ENCODE measurements around the gene SPEF1. TPM values are rescaled to one million over a fixed set of nuclear protein-coding genes. Genes with fewer than 3 reads are reported as not detected.

SPEF1 gene
- total and polyA plus RNA-seq, 2 of the 4 experiments (the other 2 are of a cell fraction) = 0.15 TPM; not detected in 1

DNA sequence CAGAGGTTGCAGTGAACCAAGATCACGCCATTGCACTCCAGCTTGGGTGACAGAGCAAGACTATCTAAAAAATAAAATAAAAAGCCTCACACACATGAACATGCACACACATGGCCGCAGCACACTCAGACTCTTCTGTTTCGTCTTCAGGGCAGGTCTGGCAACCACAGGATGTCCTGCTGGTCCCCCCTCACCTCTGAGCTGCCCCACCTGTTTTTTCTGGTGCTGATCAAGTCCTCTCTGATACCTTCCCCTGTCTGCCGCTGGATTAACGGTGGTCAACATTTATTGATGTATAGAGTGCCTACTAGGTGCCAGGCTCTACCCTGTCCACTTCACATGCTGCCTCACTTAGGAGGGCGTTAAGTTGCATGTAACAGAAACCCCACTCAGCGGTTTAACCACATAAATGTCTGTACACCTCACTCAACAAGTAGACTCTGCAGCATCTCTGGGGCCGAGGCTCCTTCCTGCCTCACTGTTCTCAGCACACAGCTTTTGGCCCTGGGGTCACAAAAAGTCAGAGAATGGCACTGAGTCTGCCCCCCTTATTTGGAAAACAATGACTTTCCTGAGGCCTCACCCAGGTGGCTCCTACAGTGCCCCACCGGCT is 34.6 kb upstream of the SPEF1 start:
- no peak overlapping the region for H3K4me3 ChIP-seq (ENCODE audit: insufficient read depth, low read depth, low read length)
- no peak overlapping the region for H4K5ac ChIP-seq (ENCODE audit: low read depth, low read length)
- no peaks in the 10 kb centered on the region for H3K36me3 ChIP-seq (ENCODE audit: control insufficient read depth, insufficient read depth, low read length)
- H2AK9ac ChIP-seq (replicated peaks; ENCODE audit: low read depth, low read length, poor library complexity) = no peak overlapping the region
- no peak overlapping the region for H3K56ac ChIP-seq (ENCODE audit: extremely low read depth, insufficient read depth, low read length)
- H3K4me1 ChIP-seq (ENCODE audit: control insufficient read depth, insufficient read depth, low read length) = peaks cover 18% of the 10 kb centered on the region
- dilution Hi-C loops (cut with HindIII; ENCODE audit: low sequenced_read_pairs, unreplicated experiment) (no loop called here), in situ Hi-C loops (cut with MboI; ENCODE audit: low sequenced_read_pairs) (no loop called here), intact Hi-C loops (cut with micrococcal nuclease) (no loop called here)
- no peak overlapping the region for H2AFZ ChIP-seq (replicated peaks; ENCODE audit: low read length, poor library complexity)
- no peak overlapping the region for H3K4me2 ChIP-seq (ENCODE audit: low read depth, low read length)
- no peaks in the 10 kb centered on the region for H3K27me3 ChIP-seq (ENCODE audit: control insufficient read depth, insufficient read depth, low read length)
- no peak overlapping the region for H4K8ac ChIP-seq (ENCODE audit: low read depth in 2 of 2, low read length in 2 of 2)
- no peak overlapping the region for H3K18ac ChIP-seq (ENCODE audit: low read depth, low read length)
- ChIA-PET POLR2A (ENCODE audit: unreplicated experiment) (no interaction called here), CTCF (interaction anchor here (1.3 kb wide), 1 partner anchor 30 kb away, joined by 4 read pairs; the partner anchor contains the start of gene CENPB)
- no peak overlapping the region for H3K9ac ChIP-seq (ENCODE audit: low read depth, low read length)
- H3K4ac ChIP-seq (ENCODE audit: low read depth, low read length) = peak overlapping the region; percentile 15; the same call in 1 of the 2 replicates
- H3K14ac ChIP-seq (replicated peaks; ENCODE audit: low read depth, low read length) = no peak overlapping the region
- H4K91ac ChIP-seq (ENCODE audit: insufficient read depth, low read depth, low read length) = no peak overlapping the region
- no peak for ATAC-seq (ENCODE audit: low read depth)
- H3K79me1 ChIP-seq (ENCODE audit: low read depth in 1 of 2, low read length in 2 of 2) = peaks cover 1 to 27% of the 10 kb centered on the region in 2 experiments; a peak in 2 of 4 replicates
- H3K9me1 ChIP-seq (ENCODE audit: insufficient read depth, low read length) = peaks cover 19% of the 10 kb centered on the region
- no peak overlapping the region for H2BK15ac ChIP-seq (ENCODE audit: low read depth, low read length)
- no TSS peak for BruUV-seq (replicated peaks)
- peak overlapping the region; percentile 16; the same call in 1 of the 2 replicates for H2BK120ac ChIP-seq (ENCODE audit: low read depth, low read length)
- no peak overlapping the region for H3K27ac ChIP-seq (ENCODE audit: insufficient read depth, low read length)
- H2BK20ac ChIP-seq (ENCODE audit: low read depth, low read length) = peak overlapping the region; percentile 24; the same call in 1 of the 2 replicates
- H2AK5ac ChIP-seq (ENCODE audit: low read depth, low read length) = 0 out of 2 replicates have a peak overlapping the region, but pooled peaks have one; percentile 28
- no CpG with 5 or more reads among the region's 9 CpGs for WGBS, 2 experiments (ENCODE audit: extremely low coverage in 2 of 2, insufficient read length in 1 of 2)
- H2BK5ac ChIP-seq (ENCODE audit: low read depth, low read length, poor library complexity, severe bottlenecking) = no peak overlapping the region
- no peak for DNase-seq
- no peak for TF ChIP-seq RAD21 (IDR thresholded peaks at IDR 0.05; ENCODE audit: low read length)
- TF ChIP-seq RCOR1 (IDR thresholded peaks at IDR 0.05; ENCODE audit: insufficient replicate concordance, low read length) = no peak
- no peak for TF ChIP-seq POLR2A (IDR thresholded peaks at IDR 0.05; ENCODE audit: low read depth, low read length)
- TF ChIP-seq MXI1 (IDR thresholded peaks at IDR 0.05; ENCODE audit: borderline replicate concordance, low read depth, low read length) = no peak
- TF ChIP-seq NFE2L2 (IDR thresholded peaks at IDR 0.05; ENCODE audit: low read depth, low read length) = no peak
- no peak for TF ChIP-seq CHD1 (IDR thresholded peaks at IDR 0.05; ENCODE audit: low read depth, low read length)
- TF ChIP-seq RFX5 (IDR thresholded peaks at IDR 0.05; ENCODE audit: low read depth, low read length) = no peak
- TF ChIP-seq, protein P1, sequence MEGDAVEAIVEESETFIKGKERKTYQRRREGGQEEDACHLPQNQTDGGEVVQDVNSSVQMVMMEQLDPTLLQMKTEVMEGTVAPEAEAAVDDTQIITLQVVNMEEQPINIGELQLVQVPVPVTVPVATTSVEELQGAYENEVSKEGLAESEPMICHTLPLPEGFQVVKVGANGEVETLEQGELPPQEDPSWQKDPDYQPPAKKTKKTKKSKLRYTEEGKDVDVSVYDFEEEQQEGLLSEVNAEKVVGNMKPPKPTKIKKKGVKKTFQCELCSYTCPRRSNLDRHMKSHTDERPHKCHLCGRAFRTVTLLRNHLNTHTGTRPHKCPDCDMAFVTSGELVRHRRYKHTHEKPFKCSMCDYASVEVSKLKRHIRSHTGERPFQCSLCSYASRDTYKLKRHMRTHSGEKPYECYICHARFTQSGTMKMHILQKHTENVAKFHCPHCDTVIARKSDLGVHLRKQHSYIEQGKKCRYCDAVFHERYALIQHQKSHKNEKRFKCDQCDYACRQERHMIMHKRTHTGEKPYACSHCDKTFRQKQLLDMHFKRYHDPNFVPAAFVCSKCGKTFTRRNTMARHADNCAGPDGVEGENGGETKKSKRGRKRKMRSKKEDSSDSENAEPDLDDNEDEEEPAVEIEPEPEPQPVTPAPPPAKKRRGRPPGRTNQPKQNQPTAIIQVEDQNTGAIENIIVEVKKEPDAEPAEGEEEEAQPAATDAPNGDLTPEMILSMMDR (conservative IDR thresholded peaks at IDR 0.05; ENCODE audit: low read depth, low read length) = no peak
- no peak for TF ChIP-seq USF2 (IDR thresholded peaks at IDR 0.05; ENCODE audit: low read depth, low read length)
- TF ChIP-seq MAZ (IDR thresholded peaks at IDR 0.05; ENCODE audit: borderline replicate concordance, low read depth, low read length) = no peak
- TF ChIP-seq FOS (IDR thresholded peaks at IDR 0.05; ENCODE audit: low read depth, low read length) = no peak
- no peak for TF ChIP-seq ELK1 (IDR thresholded peaks at IDR 0.05; ENCODE audit: borderline replicate concordance, low read depth, low read length)
- no peak for TF ChIP-seq CEBPB (IDR thresholded peaks at IDR 0.05; ENCODE audit: low read depth, low read length)
- TF ChIP-seq SMC3 (IDR thresholded peaks at IDR 0.05; ENCODE audit: low read depth, low read length) = no peak
- TF ChIP-seq MAFK (IDR thresholded peaks at IDR 0.05; ENCODE audit: low read depth, low read length) = no peak
- TF ChIP-seq BHLHE40 (IDR thresholded peaks at IDR 0.05; ENCODE audit: low read depth, low read length) = no peak
- H3K9me3 ChIP-seq (ENCODE audit: control insufficient read depth, insufficient read depth, low read length) = no peaks in the 10 kb centered on the region
- no peaks in the 10 kb centered on the region for H4K20me1 ChIP-seq (ENCODE audit: insufficient read depth, low read length)
- H3K23ac ChIP-seq (ENCODE audit: low read depth, low read length) = no peak overlapping the region

Data from IMR-90 (cell line).